CD14-positive monocyte (primary cell): ENCODE data around the gene DTX1. TPM values are rescaled to one million over a fixed set of nuclear protein-coding genes. Genes with fewer than 3 reads are reported as not detected.

Source experiments
- DNase-seq, 3 donors: peaks; one replicate each; pipeline ENCODE4 v3.0.0-alpha.2; 2011 to 2022
- H2AFZ ChIP-seq: 2 replicates; pipeline ENCODE4 v1.6.0; 2012; ENCODE audit warnings: mild to moderate bottlenecking, low read depth, low read length, inconsistent platforms; ENCODE audit not compliant: insufficient read depth, poor library complexity, severe bottlenecking
- H3K27ac ChIP-seq, 2 donors: 1 replicate in 1 of 2; 2 replicates in 1 of 2; pipeline ENCODE4 v1.5.1; 2012 to 2013; ENCODE audit warnings: low read length in 2 of 2, control low read depth in 1 of 2, inconsistent platforms in 1 of 2, low read depth in 1 of 2, mild to moderate bottlenecking in 1 of 2
- H3K27me3 ChIP-seq, 2 donors: one replicate each; pipeline versions ENCODE4 v1.6.0 to v1.6.1; 2011 to 2013; ENCODE audit warnings: low read length in 2 of 2; ENCODE audit not compliant: control insufficient read depth in 2 of 2, insufficient read depth in 2 of 2
- H3K36me3 ChIP-seq, 2 donors: replicated peaks in 1 of 2; 1 replicate in 1 of 2; 2 replicates in 1 of 2; pipeline versions ENCODE4 v1.5.1 to v1.6.1; 2012 to 2013; ENCODE audit warnings: low read length in 2 of 2, control low read depth in 1 of 2, inconsistent platforms in 1 of 2, mild to moderate bottlenecking in 1 of 2; ENCODE audit not compliant: insufficient read depth in 2 of 2, control insufficient read depth in 1 of 2
- H3K4me1 ChIP-seq, 2 donors: 1 replicate in 1 of 2; 2 replicates in 1 of 2; pipeline versions ENCODE4 v1.5.1 to v1.6.1; 2012 to 2013; ENCODE audit warnings: low read length in 2 of 2, control low read depth in 1 of 2, inconsistent platforms in 1 of 2, mild to moderate bottlenecking in 1 of 2, moderate library complexity in 1 of 2; ENCODE audit not compliant: insufficient read depth in 2 of 2, control insufficient read depth in 1 of 2
- H3K4me2 ChIP-seq: replicated peaks from 2 replicates; pipeline ENCODE3; 2012; ENCODE audit warnings: low read length, moderate library complexity, mild to moderate bottlenecking; ENCODE audit not compliant: poor library complexity, severe bottlenecking; ENCODE audit errors: extremely low read depth
- H3K4me3 ChIP-seq, 3 experiments: fragments of 200-600 bp in 1 of 3; sonication (generic) in 1 of 3; replicated peaks in 1 of 3; 1 replicate in 2 of 3; 2 replicates in 1 of 3; pipeline ENCODE4 v1.5.1; 2011 to 2013; ENCODE audit warnings: low read length in 3 of 3, mild to moderate bottlenecking in 3 of 3, control low read depth in 2 of 3, low read depth in 2 of 3, inconsistent platforms in 1 of 3, moderate library complexity in 1 of 3
- H3K79me2 ChIP-seq: 2 replicates; pipeline ENCODE4 v1.6.0; 2012; ENCODE audit warnings: mild to moderate bottlenecking, control low read depth, inconsistent platforms, low read length, moderate library complexity; ENCODE audit not compliant: insufficient read depth
- H3K9ac ChIP-seq: 2 replicates; pipeline ENCODE4 v1.6.0; 2017; ENCODE audit warnings: low read length, mild to moderate bottlenecking; ENCODE audit not compliant: insufficient read depth, poor library complexity, severe bottlenecking
- H3K9me3 ChIP-seq, 2 donors: replicated peaks in 1 of 2; 1 replicate in 1 of 2; 2 replicates in 1 of 2; pipeline versions ENCODE4 v1.5.1 to v1.6.1; 2012 to 2013; ENCODE audit warnings: low read length in 2 of 2, control low read depth in 1 of 2; ENCODE audit not compliant: control insufficient read depth in 1 of 2, insufficient read depth in 1 of 2
- H4K20me1 ChIP-seq: 2 replicates; pipeline ENCODE4 v1.6.0; 2012; ENCODE audit warnings: mild to moderate bottlenecking, low read length, control low read depth, moderate library complexity; ENCODE audit not compliant: insufficient read depth
- H3K27ac Mint-ChIP-seq, 7 donors: one replicate each; pipeline ENCODE4 v1.8.0; 2020; ENCODE audit warnings: mild to moderate bottlenecking in 7 of 7, mixed read lengths in 7 of 7, moderate library complexity in 6 of 7, inconsistent platforms in 2 of 7
- H3K27me3 Mint-ChIP-seq, 3 donors: one replicate each; pipeline ENCODE4 v1.8.0; 2021 to 2022; ENCODE audit warnings: low read depth in 3 of 3, mild to moderate bottlenecking in 3 of 3, mixed read lengths in 3 of 3, moderate library complexity in 3 of 3, inconsistent platforms in 1 of 3
- H3K36me3 Mint-ChIP-seq, 2 donors: one replicate each; pipeline ENCODE4 v1.8.0; 2020; ENCODE audit warnings: mixed read lengths in 2 of 2, inconsistent platforms in 1 of 2, mild to moderate bottlenecking in 1 of 2
- H3K4me1 Mint-ChIP-seq: one replicate; pipeline ENCODE4 v1.8.0; 2020; ENCODE audit warnings: mild to moderate bottlenecking, mixed read lengths
- H3K4me3 Mint-ChIP-seq, 2 donors: one replicate each; pipeline ENCODE4 v1.8.0; 2020; ENCODE audit warnings: mild to moderate bottlenecking in 2 of 2, mixed read lengths in 2 of 2, moderate library complexity in 1 of 2
- H3K9me3 Mint-ChIP-seq, 7 donors: one replicate each; pipeline ENCODE4 v1.8.0; 2020 to 2022; ENCODE audit warnings: mixed read lengths in 7 of 7, mild to moderate bottlenecking in 6 of 7, moderate library complexity in 6 of 7, inconsistent platforms in 2 of 7
- CTCF ChIP-seq: fragments of 200-600 bp; IDR thresholded peaks from one replicate; pipeline ENCODE4 v1.8.0; 2022; ENCODE audit warnings: antibody characterized with exemption, mild to moderate bottlenecking
- WGBS: methylation state at CpG from one replicate; pipeline ENCODE4 v1.1.5; 2013; ENCODE audit warnings: missing lambda C conversion rate; ENCODE audit not compliant: insufficient coverage; 5-methylcytosine and 5-hydroxymethylcytosine counted together
- intact Hi-C, 2 donors: fragments of 100-400 bp; cut with micrococcal nuclease; formaldehyde crosslinking; loops; one replicate each; pipeline versions ENCODE4 v1.15.0 to v1.15.1; 2023
- polyA plus RNA-seq, 3 donors: library from polyadenylated mRNA; depleted of rRNA in 1 of 3; unstranded in 2 of 3; stranded (reverse) in 1 of 3; fragments of 300-500 nt in 2 of 3; fragments of >200 nt in 1 of 3; fragmentation: Illumina TruSeq in 2 of 3; gene quantifications; 1 replicate in 2 of 3; 2 replicates in 1 of 3; pipeline ENCODE4 v1.2.3, GENCODE V29; 2012 to 2021

The DTX1 gene
- polyA plus RNA-seq, 3 donors, result 0.04 TPM; not detected in 1

DNA sequence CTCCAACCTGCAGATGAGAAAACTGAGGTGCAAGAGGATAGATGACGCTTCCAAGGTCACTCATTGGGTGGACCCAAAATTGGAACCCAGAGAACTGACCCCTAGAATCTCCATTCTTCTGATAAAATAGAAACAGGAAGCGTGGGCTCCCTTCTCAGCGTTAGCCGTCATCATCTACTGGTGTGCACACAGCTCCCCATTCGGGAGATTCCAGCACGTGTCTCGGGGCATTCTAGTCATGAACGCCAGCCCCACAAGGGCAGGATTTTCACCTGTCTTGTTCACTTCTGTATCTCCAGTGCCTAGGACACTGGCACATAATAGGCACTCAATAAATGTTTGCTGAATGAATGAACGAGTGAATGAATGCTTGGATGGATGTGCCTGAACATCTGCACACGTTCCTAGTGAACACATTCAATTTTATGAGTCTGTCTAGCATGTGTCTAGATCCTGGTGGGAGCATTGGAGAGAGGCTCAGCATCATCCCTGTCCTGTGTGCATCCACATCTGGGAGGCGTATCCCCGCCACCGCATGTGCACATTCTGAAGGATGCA is 48.5 kb downstream of the DTX1 start:
- Histone ChIP-seq H3K4me2 (no peak overlapping the region), H3K27ac (no peak overlapping the region), H2AFZ (no peak overlapping the region), H3K79me2 (no peaks in the 10 kb centered on the region), H3K9ac (no peak overlapping the region), H3K27me3 (peaks cover 0 to 5% of the 10 kb centered on the region in 2 donors), H4K20me1 (no peaks in the 10 kb centered on the region), H3K4me1 (peaks cover 0 to 4% of the 10 kb centered on the region in 2 donors), H3K4me3 (no peak overlapping the region), H3K36me3 (no peaks in the 10 kb centered on the region), H3K9me3 (no peaks in the 10 kb centered on the region)
- no peak for DNase-seq
- WGBS, result 98% methylated on average over 6 of the region's 13 CpGs
- no peak overlapping the region for H3K27ac Mint-ChIP-seq
- peaks cover 5% of the 10 kb centered on the region for H3K4me1 Mint-ChIP-seq
- H3K9me3 Mint-ChIP-seq, result peaks cover 0 to 7% (median 0%) of the 10 kb centered on the region in 7 donors
- H3K27me3 Mint-ChIP-seq, result peaks cover 10 to 24% (median 19%) of the 10 kb centered on the region in 3 donors
- H3K4me3 Mint-ChIP-seq, result no peak overlapping the region
- intact Hi-C loops, result no loop called here
- H3K36me3 Mint-ChIP-seq, result no peaks in the 10 kb centered on the region
- TF ChIP-seq CTCF, result no peak

DNA sequence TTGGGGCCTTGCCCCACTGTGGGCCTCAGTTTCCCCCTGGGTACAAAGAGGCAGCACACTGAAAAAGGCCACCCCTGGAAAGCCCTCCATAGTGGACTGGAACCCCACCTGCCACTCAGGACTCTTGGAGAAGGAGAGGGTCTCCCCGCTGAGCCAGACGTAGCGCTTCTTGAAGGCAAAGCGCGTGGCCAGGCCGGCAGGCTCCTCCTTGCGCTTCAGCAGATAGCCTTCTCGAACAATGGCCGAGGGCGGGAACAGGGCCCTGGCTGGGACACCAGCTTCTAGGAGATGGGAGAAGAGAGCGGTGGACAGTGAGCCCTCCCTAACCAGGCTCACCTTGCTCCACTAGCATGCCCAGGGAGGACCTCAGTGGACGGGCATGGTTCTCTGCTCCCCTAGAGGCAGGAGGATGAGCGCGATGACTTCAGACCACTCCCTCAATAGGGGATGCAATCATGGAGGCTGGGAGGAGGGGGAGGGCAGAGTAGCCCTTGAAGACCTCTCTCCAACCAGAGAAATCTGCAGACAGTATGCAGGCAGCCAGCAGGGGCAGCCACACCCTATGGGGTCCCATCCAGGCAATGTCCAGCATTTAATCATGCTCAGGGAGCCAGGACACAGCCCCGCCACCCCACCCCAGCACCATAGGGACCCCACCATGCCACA is 49.2 kb downstream of the DTX1 start:
- H3K27me3 ChIP-seq, result peaks cover 0 to 5% of the 10 kb centered on the region in 2 donors
- H3K36me3 Mint-ChIP-seq, result no peaks in the 10 kb centered on the region
- H3K27me3 Mint-ChIP-seq, result peaks cover 10 to 24% (median 16%) of the 10 kb centered on the region in 3 donors
- H3K79me2 ChIP-seq, result no peaks in the 10 kb centered on the region
- no peaks in the 10 kb centered on the region for H3K9me3 ChIP-seq
- H3K9me3 Mint-ChIP-seq, result peaks cover 0 to 7% (median 0%) of the 10 kb centered on the region in 7 donors
- H4K20me1 ChIP-seq, result no peaks in the 10 kb centered on the region
- peaks cover 0 to 4% of the 10 kb centered on the region in 2 donors for H3K4me1 ChIP-seq
- no peak overlapping the region for H3K4me2 ChIP-seq
- intact Hi-C loops, result no loop called here
- H3K36me3 ChIP-seq, result no peaks in the 10 kb centered on the region
- no peak overlapping the region for H2AFZ ChIP-seq
- H3K4me3 ChIP-seq, result no peak overlapping the region
- H3K4me1 Mint-ChIP-seq, result peaks cover 5% of the 10 kb centered on the region
- no peak for DNase-seq
- 92% methylated on average over 7 of the region's 15 CpGs for WGBS
- H3K27ac Mint-ChIP-seq, result no peak overlapping the region
- H3K27ac ChIP-seq, result no peak overlapping the region
- no peak overlapping the region for H3K4me3 Mint-ChIP-seq
- no peak overlapping the region for H3K9ac ChIP-seq
- TF ChIP-seq CTCF, result no peak
